ENCODE results near the gene DOCK9. TPM values are rescaled to one million over a fixed set of nuclear protein-coding genes. Genes with fewer than 3 reads are reported as not detected.

Gene DOCK9
- total RNA-seq, 1 donor from 2014 or later = 204 TPM

Other genes with a start within 250 kb of the DOCK9 start
- 0.22 TPM for gene SLC15A1, start 225.4 kb downstream of the DOCK9 start, total RNA-seq
- 34.0 TPM for gene UBAC2, start 222.8 kb upstream of the DOCK9 start, total RNA-seq

All from sciatic nerve (tissue), 1 donor.